Stimulated activated naive CD4-positive, alpha-beta T cell treated with Interleukin-2 at 50 U/mL for 16 hours (primary cell): ENCODE results near the gene SEC61A2.
A peak's percentile ranks its signal among the peaks of the same experiment; 100 is the strongest.
"Not testable (repeated sequence)": the region's sequence is repeated elsewhere in the genome, so short reads cannot be mapped to it uniquely, and the experiment has no call there.

Source experiments
- DNase-seq: peaks from one replicate; lab custom pipeline; 2025; lab: John Stamatoyannopoulos, UW

SEC61A2 gene

DNA sequence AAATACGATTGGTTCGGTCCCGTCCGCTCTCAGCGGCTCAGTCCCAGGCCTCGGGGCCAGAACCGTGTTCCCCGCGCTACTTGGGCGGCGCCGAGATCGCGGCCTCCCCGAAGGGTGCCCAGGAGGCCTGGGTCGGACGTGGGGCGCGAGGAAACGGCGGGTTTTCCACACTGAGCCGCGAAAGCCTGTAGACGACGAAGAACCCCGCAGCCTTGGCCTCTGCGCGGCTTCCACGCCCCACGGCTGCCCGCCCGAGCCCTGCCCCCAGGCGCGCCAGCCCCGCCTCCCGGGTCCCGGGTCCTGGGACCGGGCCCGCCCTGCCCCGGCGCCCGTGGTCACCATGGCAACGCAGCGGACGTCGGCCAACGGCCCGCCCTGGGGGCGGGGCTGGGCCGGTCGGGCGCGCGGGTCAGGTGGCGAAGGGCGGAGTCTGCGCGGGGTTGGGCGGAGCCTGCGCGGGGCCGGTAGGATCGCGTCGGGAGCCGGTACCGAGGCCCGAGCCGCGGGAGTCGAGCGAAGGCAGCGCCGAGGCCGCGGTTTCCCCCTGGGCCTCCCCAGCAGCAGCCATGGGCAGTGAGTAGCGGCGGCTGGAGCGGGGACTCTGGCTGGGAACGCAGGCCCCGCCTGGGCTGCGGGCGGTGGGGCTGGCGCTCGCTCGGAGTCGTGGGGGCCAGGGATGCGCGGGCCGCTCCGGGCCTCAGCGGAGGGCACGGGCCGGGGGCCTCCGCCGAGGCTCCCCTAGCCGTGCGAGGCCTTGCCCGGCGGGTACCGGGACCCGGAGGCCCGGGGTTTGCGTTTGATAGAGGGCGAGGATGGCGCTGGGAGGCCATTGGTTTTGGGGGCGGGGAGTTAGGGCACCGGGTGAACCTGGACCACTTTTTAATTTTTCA lies at the start of gene SEC61A2:
Gene SEC61A2 (plus strand): TSS at position 456 of the 890 bp plus-strand sequence. CDS start 111 bp downstream, at position 567.
- peak; percentile 96 for DNase-seq

DNA sequence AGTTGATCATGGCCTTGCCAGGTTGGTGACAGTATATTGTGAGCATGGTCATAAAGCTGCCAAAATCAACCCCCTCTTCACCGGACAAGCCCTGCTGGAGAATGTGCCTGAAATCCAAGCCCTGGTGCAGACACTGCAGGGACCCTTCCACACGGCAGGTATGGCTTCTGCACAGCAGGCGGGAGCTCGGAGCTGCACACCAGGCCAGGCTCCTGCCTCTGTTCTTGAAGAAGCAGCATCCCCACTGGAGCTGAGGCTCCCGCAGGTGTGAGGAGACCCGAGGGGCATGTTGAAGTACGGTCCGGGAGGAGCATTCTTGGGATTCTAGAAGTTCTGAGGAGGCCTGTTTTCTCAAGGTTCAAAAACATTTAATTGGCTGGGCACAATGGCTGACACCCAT lies 48.0 kb upstream of the SEC61A2 start:
- no peak for DNase-seq

DNA sequence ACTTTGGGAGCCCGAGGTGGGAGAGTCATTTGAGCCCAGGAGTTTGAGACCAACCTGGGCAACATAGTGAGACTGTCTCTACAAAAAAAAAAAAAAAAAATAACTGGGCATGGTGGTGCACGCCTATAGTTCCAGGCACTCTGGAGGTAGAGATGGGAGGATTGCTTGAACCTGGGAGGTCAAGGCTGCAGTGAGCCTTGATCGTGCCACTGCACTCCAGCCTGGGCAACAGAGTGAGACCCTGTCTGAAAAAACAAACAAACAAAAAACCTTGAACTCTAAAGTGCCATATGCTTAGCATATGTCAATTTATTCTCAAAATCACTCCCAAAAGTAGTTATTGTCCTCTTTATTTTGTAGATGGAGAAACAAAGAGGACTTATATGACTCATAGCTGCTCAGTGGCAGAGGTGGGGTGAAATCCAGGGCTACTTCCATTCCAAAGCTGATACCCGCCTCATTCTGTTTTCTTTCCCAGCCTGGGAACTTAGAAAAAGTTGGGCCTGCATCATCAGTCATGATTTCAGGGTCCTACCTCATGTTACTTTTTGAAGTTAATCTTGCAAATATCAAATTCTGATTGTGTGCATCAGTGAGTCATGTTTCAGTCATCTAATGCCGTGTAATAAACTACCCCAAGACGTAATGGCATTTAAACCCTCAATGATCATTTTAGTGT lies 47.5 kb upstream of the SEC61A2 start:
- DNase-seq, result no peak

- no peak for DNase-seq
Observed at GRCh38 chr10:12088919-12089318, 40.6 kb upstream of the SEC61A2 start.

GRCh38 chr10:12091421-12091820 lies 38.1 kb upstream of the SEC61A2 start:
- DNase-seq, result no peak

DNA sequence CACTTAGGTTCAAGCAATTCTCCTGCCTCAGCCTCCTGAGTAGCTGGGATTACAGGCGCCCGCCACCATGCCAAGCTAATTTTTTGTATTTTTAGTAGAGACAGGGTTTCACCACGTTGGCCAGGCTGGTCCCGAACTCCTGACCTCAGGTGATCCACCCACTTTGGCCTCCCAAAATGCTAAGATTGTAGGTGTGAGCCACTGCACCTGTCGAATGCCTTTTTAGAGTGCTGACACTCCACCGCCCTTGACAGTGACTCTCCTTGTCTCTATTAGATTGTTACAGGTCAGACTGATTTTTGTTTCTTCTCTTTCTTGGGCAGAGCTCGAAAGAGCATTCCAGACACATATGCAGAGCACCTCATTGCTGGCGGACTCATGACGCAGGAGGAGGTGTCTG lies 32.1 kb upstream of the SEC61A2 start:
- DNase-seq, result not testable (repeated sequence)

- no peak for DNase-seq
Observed at GRCh38 chr10:12097791-12098190, 31.7 kb upstream of the SEC61A2 start.

DNA sequence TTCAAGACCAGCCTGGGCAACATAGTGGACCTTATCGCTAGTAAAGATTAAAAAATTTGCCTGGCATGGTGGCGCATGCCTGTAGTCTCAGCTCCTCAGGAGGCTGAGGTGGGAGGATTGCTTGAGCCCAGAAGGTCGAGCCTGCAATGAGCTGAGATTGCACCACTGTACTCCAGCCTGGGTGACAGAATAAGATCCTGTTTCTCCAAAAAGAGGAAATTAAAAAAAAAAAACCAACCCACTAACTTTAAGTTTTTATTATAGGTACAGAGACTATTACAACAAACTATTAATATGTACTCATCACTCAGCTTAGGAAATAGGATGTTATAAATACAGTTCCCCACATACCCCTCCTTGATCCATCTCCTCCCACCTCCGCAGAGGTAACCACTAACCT lies 30.5 kb upstream of the SEC61A2 start:
- no peak for DNase-seq

DNA sequence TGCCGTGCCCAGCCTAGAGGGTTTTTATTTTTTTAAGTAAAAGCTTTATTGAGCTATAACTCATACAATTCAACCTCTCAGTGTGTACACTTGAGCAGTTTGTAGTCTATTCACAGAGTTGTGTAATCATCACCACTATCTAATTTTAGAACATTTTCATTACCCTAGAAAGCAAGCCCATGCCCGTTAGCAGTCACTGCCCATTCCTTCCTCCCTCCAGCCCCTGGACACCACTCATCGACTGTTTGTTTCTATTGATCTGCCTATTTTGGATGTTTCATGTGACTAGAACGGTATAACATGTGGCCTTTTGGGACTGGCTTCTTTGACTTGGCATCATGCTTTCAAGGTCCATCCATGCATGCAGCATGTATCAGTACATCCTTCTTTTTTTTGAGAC lies 25.7 kb upstream of the SEC61A2 start:
- no peak for DNase-seq

- no peak for DNase-seq
Observed at GRCh38 chr10:12107781-12108180, 21.7 kb upstream of the SEC61A2 start.

DNA sequence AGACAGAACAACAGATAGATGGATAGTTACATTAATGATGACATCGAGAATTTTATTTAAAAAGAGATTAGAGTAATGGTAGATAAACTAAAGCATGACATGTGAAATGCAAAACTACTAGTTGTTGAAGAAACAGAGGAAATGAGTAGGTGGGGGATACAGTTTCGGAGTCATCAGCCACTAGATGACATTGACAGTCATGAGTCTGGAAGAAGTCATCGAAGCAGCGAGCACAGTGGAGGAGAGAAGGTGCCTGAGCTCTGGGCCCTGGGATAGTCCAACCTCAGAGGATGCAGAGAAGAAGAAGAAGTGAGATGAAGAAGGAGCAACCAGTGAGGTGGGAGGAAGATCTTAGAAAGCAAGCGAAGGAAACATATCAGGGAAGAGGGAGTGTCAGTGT lies 20.2 kb upstream of the SEC61A2 start:
- no peak for DNase-seq

DNA sequence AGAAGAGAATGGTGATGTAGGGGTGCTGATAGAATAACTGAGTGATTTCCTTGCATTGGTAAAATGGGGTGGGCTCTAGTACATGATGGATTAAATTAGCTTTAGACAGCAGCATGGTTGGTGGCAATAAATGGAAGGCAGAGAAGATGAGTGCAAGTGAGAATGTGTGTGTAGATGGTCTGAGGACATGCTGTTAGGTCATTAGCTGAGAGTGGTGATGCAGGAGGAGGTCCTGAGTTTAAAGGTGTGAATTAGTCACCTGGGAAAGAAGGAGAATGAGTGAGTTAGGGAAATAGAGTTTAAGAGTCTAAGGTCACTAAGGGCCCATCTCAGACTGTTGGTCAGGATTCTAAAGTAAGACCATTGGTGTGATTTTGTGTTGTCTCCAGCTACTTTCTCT lies 17.9 kb upstream of the SEC61A2 start:
- no peak for DNase-seq

GRCh38 chr10:12113627-12114026 lies 15.8 kb upstream of the SEC61A2 start:
- DNase-seq, result no peak

DNA sequence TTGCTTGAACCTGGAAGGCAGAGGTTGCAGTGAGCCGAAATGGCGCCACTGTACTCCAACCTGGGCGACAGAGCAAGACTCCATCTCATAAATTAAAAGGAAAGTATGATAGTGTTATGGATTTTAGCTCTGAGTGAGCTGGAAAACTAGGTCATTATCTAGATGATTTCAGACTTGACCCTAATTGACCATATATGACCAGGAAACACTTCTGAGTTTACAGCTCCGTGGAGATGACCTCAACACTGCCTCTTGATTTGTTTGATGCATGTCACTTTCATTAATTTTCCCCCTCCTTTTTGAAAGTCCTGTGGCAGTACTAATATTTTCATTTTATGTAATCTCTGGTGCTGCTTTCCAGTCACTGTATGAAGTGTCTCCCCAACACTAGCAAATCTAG lies 7.8 kb upstream of the SEC61A2 start:
- no peak for DNase-seq

GRCh38 chr10:12130237-12130872 lies 878 bp downstream of the SEC61A2 start:
- DNase-seq, result no peak

GRCh38 chr10:12135631-12136030 lies 6.2 kb downstream of the SEC61A2 start:
- no peak for DNase-seq

DNA sequence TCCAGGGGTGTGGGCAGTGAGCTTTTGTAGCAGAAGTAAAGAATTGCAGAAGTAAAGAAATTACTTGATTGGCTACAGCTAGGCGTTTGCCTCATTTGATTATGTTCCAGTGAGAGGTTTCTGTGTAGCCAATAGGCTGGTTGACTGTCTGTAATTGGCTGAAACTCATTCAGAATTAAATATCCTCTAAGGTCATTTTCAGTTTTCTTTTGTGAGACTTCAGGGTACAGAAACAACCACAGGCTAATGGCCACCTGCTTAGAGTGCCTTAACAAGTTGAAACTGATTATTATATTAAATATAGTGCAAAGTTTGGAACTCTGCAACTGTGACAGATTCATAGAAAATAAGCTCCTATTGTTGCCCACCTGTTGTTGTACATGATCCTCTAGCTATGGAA lies 10.6 kb downstream of the SEC61A2 start:
- no peak for DNase-seq

GRCh38 chr10:12144538-12144937 lies 15.1 kb downstream of the SEC61A2 start:
- no peak for DNase-seq

DNA sequence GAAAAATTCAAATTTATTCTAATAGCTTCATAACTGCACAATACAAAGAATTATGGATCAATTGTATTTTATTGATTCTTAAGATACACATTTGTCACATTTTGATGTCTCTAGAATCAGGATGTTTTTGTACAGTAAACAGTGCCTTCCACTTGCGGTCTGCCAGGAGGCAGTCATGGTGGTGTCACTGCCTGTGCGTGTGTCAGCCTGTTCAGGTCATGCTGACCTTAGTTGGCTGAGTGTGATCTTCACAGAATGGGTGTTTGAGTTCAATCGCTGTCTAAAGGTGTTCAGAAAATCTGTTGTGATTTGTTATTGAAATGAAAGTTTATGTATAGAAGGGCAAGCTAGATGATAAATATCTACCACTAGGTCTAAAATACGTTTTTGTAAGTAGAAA lies 20.7 kb downstream of the SEC61A2 start:
- no peak for DNase-seq

GRCh38 chr10:12154516-12154915 lies 25.0 kb downstream of the SEC61A2 start:
- no peak for DNase-seq

- no peak for DNase-seq
Observed at GRCh38 chr10:12156367-12157123, 27.1 kb downstream of the SEC61A2 start.

GRCh38 chr10:12158111-12158510 lies 28.6 kb downstream of the SEC61A2 start:
- no peak for DNase-seq
